ENCODE results near the gene TRHDE.

DNA sequence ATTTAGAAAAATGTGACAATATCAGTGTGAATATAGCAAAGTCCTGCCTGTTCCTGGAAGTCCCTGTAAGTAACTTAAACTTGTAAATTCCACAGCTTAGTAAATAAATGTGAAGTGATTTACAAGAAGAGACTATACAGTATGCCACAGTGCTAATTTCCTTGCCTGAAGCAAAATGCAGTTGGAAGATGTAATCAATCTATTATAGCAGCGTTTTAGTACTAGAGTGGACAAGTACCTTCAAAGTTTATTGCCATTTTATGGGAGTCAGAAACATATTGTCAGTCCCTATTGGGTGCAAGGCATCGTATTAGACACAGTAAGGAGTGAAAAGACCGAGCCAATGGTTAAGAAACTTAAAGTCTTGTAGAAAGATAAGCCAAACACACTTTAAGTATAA is 94.1 kb downstream of the TRHDE start:
- TF ChIP-seq, protein P1, sequence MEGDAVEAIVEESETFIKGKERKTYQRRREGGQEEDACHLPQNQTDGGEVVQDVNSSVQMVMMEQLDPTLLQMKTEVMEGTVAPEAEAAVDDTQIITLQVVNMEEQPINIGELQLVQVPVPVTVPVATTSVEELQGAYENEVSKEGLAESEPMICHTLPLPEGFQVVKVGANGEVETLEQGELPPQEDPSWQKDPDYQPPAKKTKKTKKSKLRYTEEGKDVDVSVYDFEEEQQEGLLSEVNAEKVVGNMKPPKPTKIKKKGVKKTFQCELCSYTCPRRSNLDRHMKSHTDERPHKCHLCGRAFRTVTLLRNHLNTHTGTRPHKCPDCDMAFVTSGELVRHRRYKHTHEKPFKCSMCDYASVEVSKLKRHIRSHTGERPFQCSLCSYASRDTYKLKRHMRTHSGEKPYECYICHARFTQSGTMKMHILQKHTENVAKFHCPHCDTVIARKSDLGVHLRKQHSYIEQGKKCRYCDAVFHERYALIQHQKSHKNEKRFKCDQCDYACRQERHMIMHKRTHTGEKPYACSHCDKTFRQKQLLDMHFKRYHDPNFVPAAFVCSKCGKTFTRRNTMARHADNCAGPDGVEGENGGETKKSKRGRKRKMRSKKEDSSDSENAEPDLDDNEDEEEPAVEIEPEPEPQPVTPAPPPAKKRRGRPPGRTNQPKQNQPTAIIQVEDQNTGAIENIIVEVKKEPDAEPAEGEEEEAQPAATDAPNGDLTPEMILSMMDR (IDR thresholded peaks at IDR 0.05): no peak
- TF ChIP-seq POLR2A (IDR thresholded peaks at IDR 0.05): no peak
